ENCODE results near the gene GRID2. TPM values are rescaled to one million over a fixed set of nuclear protein-coding genes. Genes with fewer than 3 reads are reported as not detected.

Gene GRID2
- total RNA-seq, 4 donors from 2014 or later: not detected

- DNase-seq (ENCODE audit: low spot score) (no peak), ATAC-seq (ENCODE audit: low FRiP score) (no peak)
- TF ChIP-seq CTCF (IDR thresholded peaks at IDR 0.05): no peak
These were observed 689.0 kb downstream of the GRID2 start for GRCh38 chr4:92992758-92993157.

GRCh38 chr4:92994727-92995126 is 691.0 kb downstream of the GRID2 start:
- no peak for DNase-seq (ENCODE audit: low spot score)
- TF ChIP-seq CTCF (IDR thresholded peaks at IDR 0.05): no peak
- ATAC-seq (ENCODE audit: low FRiP score): no peak

DNA sequence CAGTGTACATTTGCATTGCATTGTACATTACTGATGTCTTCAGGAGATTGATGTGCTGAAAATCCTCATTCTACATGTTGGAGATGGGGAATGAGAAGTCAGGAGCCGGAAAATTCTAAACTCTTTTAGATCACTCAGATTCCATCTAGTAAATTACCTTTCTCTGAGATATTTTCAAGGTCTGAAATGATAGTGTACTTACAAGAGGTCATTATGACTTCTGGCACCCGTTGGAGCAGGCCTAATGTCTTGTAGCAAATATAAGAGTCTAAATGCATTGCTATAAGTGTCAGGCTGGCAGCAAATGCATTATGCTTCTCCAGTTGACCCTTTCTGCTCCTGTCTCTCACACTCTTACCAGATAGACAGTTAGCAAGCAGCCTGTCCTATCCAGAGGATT is 692.8 kb downstream of the GRID2 start:
- no peak for DNase-seq (ENCODE audit: low spot score)
- no peak for TF ChIP-seq CTCF (IDR thresholded peaks at IDR 0.05)
- no peak for ATAC-seq (ENCODE audit: low FRiP score)

DNA sequence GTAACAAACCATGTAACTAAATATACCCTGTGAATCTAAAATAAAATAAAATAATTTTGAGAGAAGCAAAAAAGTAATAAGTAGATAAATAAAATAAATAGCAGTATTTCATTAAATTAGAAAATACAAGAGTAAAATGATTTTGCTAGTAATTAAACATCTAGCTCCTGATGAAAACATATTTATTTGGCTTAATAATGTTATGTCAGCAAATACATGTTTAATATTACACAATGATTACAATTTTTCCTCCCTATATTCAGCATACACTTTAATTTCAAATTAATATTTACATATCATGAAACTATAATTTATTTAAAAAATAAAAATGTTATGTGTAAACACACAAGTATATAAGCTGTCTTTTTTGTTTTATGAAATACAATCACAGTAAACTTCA is 697.1 kb downstream of the GRID2 start:
- DNase-seq (ENCODE audit: low spot score) (no peak), ATAC-seq (ENCODE audit: low FRiP score) (no peak)
- TF ChIP-seq CTCF (IDR thresholded peaks at IDR 0.05): no peak

DNA sequence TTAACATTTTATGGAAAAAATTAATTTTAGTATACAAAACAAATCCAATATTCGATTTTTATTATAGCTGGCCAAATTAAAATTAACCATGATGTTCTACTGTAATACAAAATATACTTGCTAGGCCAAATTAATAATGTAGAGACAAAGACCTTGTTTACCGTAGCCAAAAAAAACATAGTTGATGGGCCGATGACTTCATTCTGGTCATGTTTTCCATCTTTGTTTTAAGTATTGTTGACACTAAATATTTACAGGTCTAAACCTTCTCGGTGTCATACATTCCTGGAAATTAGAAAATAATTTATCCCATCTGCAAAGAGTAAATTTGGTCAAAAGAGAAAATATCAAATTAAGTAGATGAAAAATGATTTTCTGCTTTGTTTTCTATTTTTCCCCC is 698.5 kb downstream of the GRID2 start:
- no peak for ATAC-seq (ENCODE audit: low FRiP score)
- no peak for TF ChIP-seq CTCF (IDR thresholded peaks at IDR 0.05)
- DNase-seq (ENCODE audit: low spot score): no peak

- no peak for TF ChIP-seq CTCF (IDR thresholded peaks at IDR 0.05)
- DNase-seq (ENCODE audit: low spot score) (no peak), ATAC-seq (ENCODE audit: low FRiP score) (no peak)
These were observed 712.6 kb downstream of the GRID2 start for GRCh38 chr4:93016350-93016749.

- DNase-seq (ENCODE audit: low spot score) (no peak), ATAC-seq (ENCODE audit: low FRiP score) (no peak)
- no peak for TF ChIP-seq CTCF (IDR thresholded peaks at IDR 0.05)
These were observed 714.5 kb downstream of the GRID2 start for GRCh38 chr4:93018243-93018642.

Data from omental fat pad (tissue), 4 donors.